SK-N-SH treated with all-trans-retinoic acid at 6 μM for 48 hours (cell line): Measurements from ENCODE around the gene TANGO6.

Source experiments
- ATAC-seq: fragments of 200-7000 bp; cut with Tn5 transposase; 3 replicates; pipeline ENCODE4 v1.9.1; 2020; ENCODE audit warnings: mild to moderate bottlenecking, moderate library complexity
- ARNTL ChIP-seq: fragments of 450-650 bp; formaldehyde crosslinking; IDR thresholded peaks from 2 replicates; pipeline ENCODE4 v1.5.0; 2020; ENCODE audit warnings: low read depth, mild to moderate bottlenecking, moderate library complexity, borderline replicate concordance
- BACH2 ChIP-seq: fragments of 250-450 bp; sonication (Bioruptor Pico); IDR thresholded peaks from 2 replicates; pipeline ENCODE4 v1.9.0; 2021; ENCODE audit warnings: mild to moderate bottlenecking, borderline replicate concordance
- CREB5 ChIP-seq: fragments of 250-450 bp; sonication (Bioruptor Pico); IDR thresholded peaks from 2 replicates; pipeline ENCODE4 v1.5.1; 2020; ENCODE audit warnings: low read depth, mild to moderate bottlenecking, moderate library complexity
- CSDC2 ChIP-seq: fragments of 250-450 bp; sonication (Bioruptor Pico); IDR thresholded peaks from 2 replicates; pipeline ENCODE4 v1.5.0; 2020; ENCODE audit warnings: mild to moderate bottlenecking, moderate library complexity
- CSRNP3 ChIP-seq: fragments of 250-450 bp; sonication (Bioruptor Pico); IDR thresholded peaks from 2 replicates; pipeline ENCODE4 v1.5.1; 2021; ENCODE audit warnings: mild to moderate bottlenecking, moderate library complexity
- ESRRG ChIP-seq: fragments of 250-450 bp; sonication (Bioruptor Pico); IDR thresholded peaks from 2 replicates; pipeline ENCODE4 v1.6.1; 2021; ENCODE audit warnings: mild to moderate bottlenecking
- GLIS3 ChIP-seq: fragments of 250-450 bp; sonication (Bioruptor Pico); IDR thresholded peaks from 2 replicates; pipeline ENCODE4 v1.5.0; 2020; ENCODE audit warnings: mild to moderate bottlenecking, moderate library complexity
- ISL1 ChIP-seq: fragments of 250-450 bp; sonication (Bioruptor Pico); IDR thresholded peaks from 2 replicates; pipeline ENCODE4 v2.1.2; 2022; ENCODE audit warnings: mild to moderate bottlenecking, moderate library complexity
- OSR1 ChIP-seq: fragments of 250-450 bp; sonication (Bioruptor Pico); IDR thresholded peaks from 2 replicates; pipeline ENCODE4 v1.8.0; 2022; ENCODE audit warnings: moderate library complexity, mild to moderate bottlenecking, inconsistent platforms
- PATZ1 ChIP-seq: fragments of 250-450 bp; sonication (Bioruptor Pico); IDR thresholded peaks from 2 replicates; pipeline ENCODE4 v1.8.0; 2020; ENCODE audit warnings: mild to moderate bottlenecking, moderate library complexity, borderline replicate concordance
- POU6F1 ChIP-seq: fragments of 250-450 bp; sonication (Bioruptor Pico); IDR thresholded peaks from 2 replicates; pipeline ENCODE4 v1.8.0; 2021; ENCODE audit warnings: low read depth, mild to moderate bottlenecking, moderate library complexity, borderline replicate concordance
- PPARA ChIP-seq: fragments of 250-450 bp; sonication (Bioruptor Pico); IDR thresholded peaks from 2 replicates; pipeline ENCODE4 v1.5.0; 2020; ENCODE audit warnings: mild to moderate bottlenecking, borderline replicate concordance
- RARB ChIP-seq: fragments of 250-450 bp; sonication (Bioruptor Pico); IDR thresholded peaks from 2 replicates; pipeline ENCODE4 v1.8.0; 2021; ENCODE audit warnings: mild to moderate bottlenecking, moderate library complexity
- SNAI2 ChIP-seq: fragments of 250-450 bp; sonication (Bioruptor Pico); IDR thresholded peaks from 2 replicates; pipeline ENCODE4 v1.5.0; 2020; ENCODE audit warnings: mild to moderate bottlenecking, moderate library complexity
- TCF4 ChIP-seq: fragments of 250-450 bp; sonication (Bioruptor Pico); IDR thresholded peaks from 2 replicates; pipeline ENCODE4 v1.8.0; 2021; ENCODE audit warnings: mild to moderate bottlenecking, moderate library complexity, borderline replicate concordance
- TOX ChIP-seq: fragments of 250-450 bp; sonication (Bioruptor Pico); IDR thresholded peaks from 2 replicates; pipeline ENCODE4 v1.8.0; 2021; ENCODE audit warnings: mild to moderate bottlenecking, moderate library complexity, borderline replicate concordance
- TSHZ2 ChIP-seq: fragments of 250-450 bp; sonication (Bioruptor Pico); IDR thresholded peaks from 2 replicates; pipeline ENCODE4 v1.5.0; 2020; ENCODE audit warnings: mild to moderate bottlenecking, moderate library complexity
- ZC3H10 ChIP-seq: fragments of 250-450 bp; sonication (Bioruptor Pico); IDR thresholded peaks from 2 replicates; pipeline ENCODE4 v1.5.1; 2021; ENCODE audit warnings: mild to moderate bottlenecking, moderate library complexity
- ZFP3 ChIP-seq: fragments of 250-450 bp; sonication (Bioruptor Pico); IDR thresholded peaks from 2 replicates; pipeline ENCODE4 v1.5.0; 2020; ENCODE audit warnings: mild to moderate bottlenecking, moderate library complexity
- ZFP30 ChIP-seq: fragments of 450-650 bp; formaldehyde crosslinking; IDR thresholded peaks from 2 replicates; pipeline ENCODE4 v1.5.0; 2022; ENCODE audit warnings: mild to moderate bottlenecking, moderate library complexity
- ZNF565 ChIP-seq: fragments of 450-650 bp; formaldehyde crosslinking; conservative IDR thresholded peaks from 2 replicates; pipeline ENCODE4 v1.5.0; 2020; ENCODE audit warnings: low read depth, mild to moderate bottlenecking, moderate library complexity
- ZNF70 ChIP-seq: fragments of 450-650 bp; formaldehyde crosslinking; IDR thresholded peaks from 2 replicates; pipeline ENCODE4 v1.5.0; 2020; ENCODE audit warnings: mild to moderate bottlenecking, moderate library complexity
- ZNF8 ChIP-seq: fragments of 450-650 bp; formaldehyde crosslinking; IDR thresholded peaks from 2 replicates; pipeline ENCODE4 v1.5.0; 2020; ENCODE audit warnings: mild to moderate bottlenecking, moderate library complexity

The TANGO6 gene

GRCh38 chr16:68999114-68999513 is 155.8 kb downstream of the TANGO6 start:
- ATAC-seq: no peak
- TF ChIP-seq ESRRG (CRISPR knock-in tag) (no peak), OSR1 (CRISPR knock-in tag) (no peak), ZFP30 (no peak), POU6F1 (CRISPR knock-in tag) (no peak), ZNF8 (CRISPR knock-in tag) (no peak), TCF4 (CRISPR knock-in tag) (no peak), TSHZ2 (CRISPR knock-in tag) (no peak), ZNF70 (CRISPR knock-in tag) (no peak), ZC3H10 (CRISPR knock-in tag) (no peak), PATZ1 (CRISPR knock-in tag) (no peak), CSDC2 (CRISPR knock-in tag) (no peak), RARB (CRISPR knock-in tag) (no peak), ARNTL (CRISPR knock-in tag) (no peak), BACH2 (CRISPR knock-in tag) (no peak), SNAI2 (CRISPR knock-in tag) (no peak), TOX (no peak), ZNF565 (no peak), ISL1 (CRISPR knock-in tag) (no peak), PPARA (CRISPR knock-in tag) (no peak), ZFP3 (no peak)

- no peak for TF ChIP-seq POU6F1 (CRISPR knock-in tag)
- no peak for TF ChIP-seq RARB (CRISPR knock-in tag)
- TF ChIP-seq ZFP3: no peak
- TF ChIP-seq ZNF8 (CRISPR knock-in tag): no peak
- TF ChIP-seq, all 23 proteins: peak for 0
- ATAC-seq: no peak
These were observed 160.2 kb downstream of the TANGO6 start for GRCh38 chr16:69003500-69003899.

- ATAC-seq: no peak
- no peak for TF ChIP-seq CSRNP3 (CRISPR knock-in tag)
- no peak for TF ChIP-seq CREB5 (CRISPR knock-in tag)
- no peak for TF ChIP-seq ARNTL (CRISPR knock-in tag)
- no peak for TF ChIP-seq ZFP30
- no peak for TF ChIP-seq GLIS3 (CRISPR knock-in tag)
- TF ChIP-seq RARB (CRISPR knock-in tag): no peak
- no peak for TF ChIP-seq OSR1 (CRISPR knock-in tag)
- no peak for TF ChIP-seq ESRRG (CRISPR knock-in tag)
- TF ChIP-seq ZNF70 (CRISPR knock-in tag): no peak
- TF ChIP-seq BACH2 (CRISPR knock-in tag): no peak
- TF ChIP-seq ZC3H10 (CRISPR knock-in tag): no peak
- no peak for TF ChIP-seq ZNF8 (CRISPR knock-in tag)
These were observed 162.5 kb downstream of the TANGO6 start for GRCh38 chr16:69005641-69006355.
